Hematopoietic multipotent progenitor cell treated with erythropoietin and hydrocortisone succinate and interleukin-3 and kit ligand, for 4 days (in vitro differentiated cells): Measurements from ENCODE around the gene CDKN2C.
A peak's percentile ranks its signal among the peaks of the same experiment; 100 is the strongest.

Experiments
- DNase-seq: peaks from one replicate; pipeline ENCODE4 v3.0.0-alpha.2; 2015

CDKN2C gene

DNA sequence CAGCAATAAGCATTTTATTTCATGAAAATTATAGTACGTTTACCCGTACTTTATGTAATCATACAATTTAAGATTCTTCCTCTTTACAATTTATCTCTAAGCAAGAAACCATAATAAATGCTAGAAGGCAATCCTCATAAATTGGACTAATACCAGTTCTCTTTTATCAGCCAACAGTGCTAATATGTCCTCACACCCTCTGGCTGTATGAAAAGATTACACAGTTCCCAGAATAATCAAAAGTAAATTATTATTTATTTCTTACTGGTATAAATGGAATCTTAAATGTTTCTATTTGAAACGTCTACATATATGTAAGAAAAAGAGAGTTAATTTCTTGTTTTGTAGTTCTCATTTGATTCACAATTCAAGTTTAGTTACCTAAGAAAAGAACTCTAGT, 3.1 kb upstream of the CDKN2C start:
- peak; percentile 44 for DNase-seq

DNA sequence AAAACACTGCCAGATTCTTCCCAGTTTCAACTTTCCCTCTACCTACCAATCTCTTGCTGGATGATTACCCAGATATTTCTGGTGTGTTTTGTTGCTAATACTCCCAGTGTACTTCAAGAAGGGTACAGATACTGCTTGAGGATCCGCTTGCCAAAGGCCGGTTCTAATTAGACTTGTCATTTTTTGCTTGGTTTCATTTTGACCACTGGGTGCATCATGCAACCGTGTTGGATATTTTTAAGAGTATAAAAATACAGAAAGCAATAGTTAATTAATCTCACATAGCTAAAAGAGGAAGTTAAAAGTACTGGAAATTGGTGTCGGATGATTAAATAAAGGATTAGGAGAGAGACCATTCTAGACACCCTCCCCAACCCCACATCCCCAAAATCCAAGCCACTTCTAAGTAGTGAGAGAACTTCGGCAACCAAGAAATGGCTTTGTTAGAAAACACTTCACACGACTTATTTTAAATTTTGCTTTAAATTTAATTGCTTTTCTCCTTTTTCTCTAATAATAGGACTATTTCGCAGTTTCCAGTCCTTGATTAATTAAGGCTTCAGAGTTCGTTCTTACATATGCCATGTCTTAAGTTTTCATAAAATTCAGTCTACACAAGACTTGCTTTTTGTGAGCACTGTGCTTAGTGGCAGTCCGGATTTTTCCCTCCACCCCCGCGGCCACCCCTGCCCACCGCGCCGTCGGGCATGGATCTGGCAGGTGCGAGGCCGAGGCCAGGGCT, 2.5 kb upstream of the CDKN2C start:
- DNase-seq = peak; percentile 57

DNA sequence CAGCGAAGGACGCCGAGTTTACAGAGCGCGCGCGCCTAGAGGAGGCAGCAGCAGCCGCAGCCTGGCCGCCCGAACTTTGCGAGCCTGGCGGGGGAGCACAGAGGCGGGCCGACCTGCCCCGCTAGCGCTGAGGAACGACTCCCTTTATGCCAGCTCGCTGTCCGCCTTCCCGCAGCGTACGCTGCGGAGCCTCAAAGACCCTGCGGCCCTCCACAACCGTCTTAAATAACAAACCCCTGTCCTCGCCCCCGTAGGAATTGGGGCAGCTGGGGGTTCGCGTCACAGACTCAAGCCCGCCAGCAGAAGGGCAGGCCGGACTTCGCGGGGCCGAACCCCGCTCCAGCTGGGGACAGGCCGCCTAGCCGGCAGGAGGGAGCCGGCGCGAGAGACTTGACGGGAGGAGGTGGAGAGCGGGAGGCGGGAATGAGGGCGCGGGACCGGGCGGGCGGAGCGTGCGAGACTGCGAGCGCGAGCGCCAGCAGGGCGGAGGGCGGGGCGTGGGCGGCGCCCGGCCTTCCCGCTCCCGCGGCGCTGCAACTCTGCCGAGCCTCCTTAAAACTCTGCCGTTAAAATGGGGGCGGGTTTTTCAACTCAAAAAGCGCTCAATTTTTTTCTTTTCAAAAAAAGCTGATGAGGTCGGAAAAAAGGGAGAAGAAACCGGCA, 1.8 kb upstream of the CDKN2C start:
- DNase-seq = peak; percentile 96

DNA sequence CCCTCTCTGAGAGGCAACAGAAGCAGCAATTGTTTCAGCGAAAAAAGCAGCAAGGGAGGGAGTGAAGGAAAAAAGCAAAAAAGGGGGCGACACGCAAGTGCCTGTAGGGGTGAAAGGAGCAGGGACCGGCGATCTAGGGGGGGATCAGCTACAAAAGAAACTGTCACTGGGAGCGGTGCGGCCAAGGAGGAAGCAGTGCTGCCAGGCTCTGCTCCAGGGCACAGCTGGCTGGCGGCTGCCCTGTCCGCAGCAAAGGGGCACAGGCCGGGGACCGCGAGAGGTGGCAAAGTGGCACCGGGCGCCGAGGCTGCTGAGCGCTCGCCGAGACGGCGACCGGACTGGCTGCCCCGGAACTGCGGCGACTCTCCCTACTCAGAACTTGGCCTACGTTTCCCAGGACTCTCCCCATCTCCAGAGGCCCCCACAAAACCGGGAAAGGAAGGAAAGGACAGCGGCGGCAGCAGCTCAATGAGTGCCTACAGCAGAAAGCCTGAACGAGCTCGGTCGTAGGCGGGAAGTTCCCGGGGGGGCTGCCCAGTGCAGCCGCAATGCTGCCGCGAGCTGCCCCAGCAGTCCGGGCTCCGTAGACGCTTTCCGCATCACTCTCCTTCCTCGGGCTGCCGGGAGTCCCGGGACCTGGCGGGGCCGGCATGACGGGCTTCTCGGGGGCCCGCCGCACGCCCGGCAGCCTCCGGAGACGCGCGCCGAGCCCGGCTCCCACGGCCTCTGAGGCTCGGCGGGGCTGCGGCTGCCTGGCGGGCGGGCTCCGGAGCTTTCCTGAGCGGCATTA, 1.0 kb upstream of the CDKN2C start:
- DNase-seq = peak; percentile 86

DNA sequence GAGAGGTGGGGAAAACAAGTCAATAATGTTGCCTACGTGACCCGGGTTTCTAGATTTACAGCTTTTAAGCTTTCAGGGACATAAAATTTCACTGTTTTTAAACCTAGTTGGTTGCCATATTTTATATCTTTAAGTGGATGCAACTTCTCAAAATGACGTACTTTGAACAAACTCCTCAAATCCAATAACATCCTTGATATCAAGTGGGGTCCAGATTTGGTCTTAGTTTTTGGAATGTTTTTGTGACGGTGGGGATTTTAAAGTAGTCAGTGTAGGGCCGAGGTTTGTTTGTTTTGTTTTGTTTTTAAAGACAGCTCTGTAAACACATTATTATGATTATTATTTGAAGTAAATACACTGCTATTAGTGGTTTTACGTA, 453 bp downstream of the CDKN2C start:
- no peak for DNase-seq

DNA sequence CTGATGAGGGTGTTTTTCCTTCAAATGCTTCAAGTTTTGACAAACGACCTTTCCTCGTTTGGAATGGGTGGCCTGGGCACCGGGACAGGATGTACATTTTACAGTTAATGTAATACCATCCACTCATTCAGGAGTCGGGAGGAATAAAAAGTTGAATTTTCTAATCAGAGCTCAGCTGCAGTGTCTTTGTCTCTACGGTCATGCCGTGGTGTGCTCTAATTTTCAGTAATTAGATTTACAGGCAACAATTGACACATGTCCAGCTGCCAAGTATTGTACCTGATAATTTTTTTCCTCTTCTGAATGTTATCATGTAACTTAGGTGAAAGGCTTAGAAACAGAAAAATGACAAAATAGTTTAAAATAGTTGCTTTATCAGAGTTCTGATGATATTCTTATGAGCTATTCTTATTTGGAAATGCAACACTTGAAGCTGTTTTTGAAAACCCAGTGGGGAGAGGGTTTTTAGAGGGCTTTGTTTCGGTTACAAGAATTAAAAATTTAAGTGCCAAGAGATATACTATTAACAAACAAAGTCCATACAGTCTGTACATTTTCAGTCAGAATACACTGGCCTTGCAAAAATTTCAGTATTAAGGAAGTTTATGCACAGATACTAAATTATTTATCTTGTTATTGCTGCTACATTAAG, 1.0 kb downstream of the CDKN2C start:
- DNase-seq = no peak

DNA sequence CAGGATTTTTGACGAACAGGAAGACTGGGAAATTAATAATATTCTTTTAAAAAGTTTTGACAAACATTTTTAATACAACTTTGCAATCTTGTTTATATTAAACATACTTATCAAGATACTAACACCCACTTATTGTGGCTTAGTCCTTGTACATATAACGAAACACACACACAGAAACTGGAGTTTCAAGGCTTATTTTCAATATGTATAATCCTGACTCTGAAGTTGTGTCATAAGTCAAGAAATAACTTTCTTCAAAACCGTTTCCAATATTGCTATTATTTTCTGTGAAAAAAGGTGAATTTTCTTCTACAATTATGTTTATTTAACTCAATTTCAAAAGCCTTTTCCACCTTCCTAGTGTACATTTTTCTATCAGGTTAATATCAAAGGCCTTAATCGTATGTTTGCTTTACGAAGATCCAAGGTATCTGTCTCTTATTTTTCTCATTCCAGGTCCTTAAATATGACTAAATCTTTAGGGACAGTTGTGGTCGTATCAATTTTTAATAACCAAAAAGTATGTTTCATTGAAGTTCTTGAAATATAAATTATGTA, 1.8 kb downstream of the CDKN2C start:
- no peak for DNase-seq

DNA sequence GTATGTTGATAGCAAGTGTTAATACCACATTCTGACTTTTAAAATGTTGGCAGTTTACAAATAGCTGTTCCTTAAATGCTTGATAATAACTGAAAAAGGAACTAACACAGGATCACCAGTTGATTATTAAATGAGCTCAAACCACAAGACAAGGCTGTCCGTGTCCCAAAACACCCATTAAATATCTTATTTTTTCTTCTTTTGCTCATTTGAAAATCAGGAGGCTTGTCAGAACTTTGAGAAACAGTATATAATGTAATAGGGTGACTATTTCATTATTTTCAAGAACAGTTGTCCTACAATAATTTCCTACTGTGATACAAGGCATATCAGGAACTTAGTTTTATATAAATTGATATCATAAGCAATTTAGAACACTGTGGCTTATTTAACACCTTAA, 2.7 kb downstream of the CDKN2C start:
- DNase-seq = peak; percentile 43

DNA sequence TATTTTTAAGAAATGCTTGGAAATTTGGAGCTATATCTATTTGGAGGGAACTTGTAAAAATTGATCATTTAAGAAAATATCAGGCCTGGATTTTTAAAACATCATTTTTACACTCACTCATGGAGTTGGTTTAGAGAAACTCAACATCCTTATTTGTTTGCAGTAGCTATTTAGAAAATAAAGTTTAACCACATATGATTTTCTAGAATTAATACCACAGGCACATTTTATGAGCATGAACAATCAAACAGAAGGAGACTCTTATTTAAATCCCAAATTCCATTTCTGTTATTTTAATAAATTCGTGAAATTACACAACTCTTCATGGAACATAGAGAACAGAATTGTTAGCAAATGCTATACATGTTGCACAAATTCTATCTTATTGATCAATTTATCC, 3.2 kb downstream of the CDKN2C start:
- DNase-seq = no peak

DNA sequence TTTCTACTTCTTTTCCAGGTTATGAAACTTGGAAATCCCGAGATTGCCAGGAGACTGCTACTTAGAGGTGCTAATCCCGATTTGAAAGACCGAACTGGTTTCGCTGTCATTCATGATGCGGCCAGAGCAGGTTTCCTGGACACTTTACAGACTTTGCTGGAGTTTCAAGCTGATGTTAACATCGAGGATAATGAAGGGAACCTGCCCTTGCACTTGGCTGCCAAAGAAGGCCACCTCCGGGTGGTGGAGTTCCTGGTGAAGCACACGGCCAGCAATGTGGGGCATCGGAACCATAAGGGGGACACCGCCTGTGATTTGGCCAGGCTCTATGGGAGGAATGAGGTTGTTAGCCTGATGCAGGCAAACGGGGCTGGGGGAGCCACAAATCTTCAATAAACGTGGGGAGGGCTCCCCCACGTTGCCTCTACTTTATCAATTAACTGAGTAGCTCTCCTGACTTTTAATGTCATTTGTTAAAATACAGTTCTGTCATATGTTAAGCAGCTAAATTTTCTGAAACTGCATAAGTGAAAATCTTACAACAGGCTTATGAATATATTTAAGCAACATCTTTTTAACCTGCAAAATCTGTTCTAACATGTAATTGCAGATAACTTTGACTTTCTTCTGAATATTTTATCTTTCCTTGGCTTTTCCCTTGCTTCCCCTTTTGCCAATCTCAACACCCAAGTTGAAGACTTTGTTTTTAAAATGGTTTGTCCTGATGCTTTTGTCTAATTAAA, 4.0 kb downstream of the CDKN2C start:
- DNase-seq = no peak

DNA sequence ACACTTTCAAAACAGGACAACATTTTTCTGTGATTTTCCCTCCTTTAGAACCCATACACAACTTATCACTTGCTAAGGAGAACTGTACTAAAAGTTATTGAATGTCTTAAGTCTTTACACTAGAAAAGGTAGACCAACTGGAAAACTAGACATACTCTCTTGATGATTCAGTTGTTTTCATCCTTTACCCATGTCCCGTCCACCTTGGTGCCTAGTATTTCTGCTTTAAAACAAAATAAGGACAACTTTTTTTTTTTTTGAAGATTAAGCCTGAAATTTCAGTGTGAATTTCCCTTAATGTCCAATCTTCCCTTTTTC, 4.5 kb downstream of the CDKN2C start:
- DNase-seq = no peak

DNA sequence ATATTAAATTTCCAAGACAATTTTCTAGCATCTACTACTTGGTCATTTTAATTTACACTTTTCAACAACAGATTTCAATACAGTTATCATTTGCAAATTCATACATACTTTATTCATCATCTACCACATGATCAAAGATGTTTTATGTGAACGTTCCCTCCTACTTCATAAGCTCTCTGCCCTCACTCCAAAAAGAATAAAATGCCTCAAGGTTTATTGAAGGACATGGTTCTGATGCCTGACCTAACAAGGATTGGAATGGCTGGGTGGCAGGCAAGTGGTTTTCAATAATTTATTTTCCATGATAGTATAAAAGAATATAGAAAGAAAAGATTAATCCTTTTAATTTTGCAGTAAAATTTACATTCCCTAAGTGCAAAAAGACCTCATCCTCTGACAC, 5.4 kb downstream of the CDKN2C start:
- no peak for DNase-seq

DNA sequence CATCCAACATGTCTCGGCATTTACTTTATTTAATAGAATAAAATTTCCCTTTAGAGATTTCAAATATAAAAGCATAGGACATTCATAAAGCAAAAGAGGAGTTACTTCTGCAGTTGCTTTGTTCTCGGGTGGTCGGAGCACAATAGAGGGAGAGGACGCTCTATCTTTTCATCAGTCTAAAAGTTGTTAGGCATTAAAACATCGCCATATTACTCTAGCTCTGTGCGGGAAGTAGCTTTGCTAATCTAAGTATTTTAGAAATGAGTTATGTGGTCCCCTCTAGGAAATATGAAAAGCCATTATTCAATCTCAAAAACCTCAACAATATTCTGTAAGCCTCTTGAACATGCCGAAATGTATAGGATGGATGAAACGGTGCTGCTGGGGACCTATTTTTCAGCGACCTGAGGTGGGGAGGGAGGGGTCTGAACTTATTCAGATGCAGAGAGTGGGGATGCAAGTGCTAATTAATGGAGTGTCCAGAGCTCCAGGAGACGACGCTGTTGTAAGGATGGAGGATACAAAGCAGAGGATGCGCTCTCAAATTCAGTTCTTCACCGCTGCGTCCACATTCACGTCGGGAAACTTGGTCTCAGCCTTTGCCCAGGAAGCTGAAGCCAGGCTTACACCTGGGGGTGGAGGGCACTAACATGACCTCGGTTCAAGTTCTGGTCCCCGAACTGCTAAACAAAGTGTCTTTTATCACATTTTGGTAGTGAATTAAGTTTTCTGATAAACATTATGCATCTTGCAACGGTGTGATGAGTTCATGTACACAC, 6.3 kb downstream of the CDKN2C start:
- no peak for DNase-seq

DNA sequence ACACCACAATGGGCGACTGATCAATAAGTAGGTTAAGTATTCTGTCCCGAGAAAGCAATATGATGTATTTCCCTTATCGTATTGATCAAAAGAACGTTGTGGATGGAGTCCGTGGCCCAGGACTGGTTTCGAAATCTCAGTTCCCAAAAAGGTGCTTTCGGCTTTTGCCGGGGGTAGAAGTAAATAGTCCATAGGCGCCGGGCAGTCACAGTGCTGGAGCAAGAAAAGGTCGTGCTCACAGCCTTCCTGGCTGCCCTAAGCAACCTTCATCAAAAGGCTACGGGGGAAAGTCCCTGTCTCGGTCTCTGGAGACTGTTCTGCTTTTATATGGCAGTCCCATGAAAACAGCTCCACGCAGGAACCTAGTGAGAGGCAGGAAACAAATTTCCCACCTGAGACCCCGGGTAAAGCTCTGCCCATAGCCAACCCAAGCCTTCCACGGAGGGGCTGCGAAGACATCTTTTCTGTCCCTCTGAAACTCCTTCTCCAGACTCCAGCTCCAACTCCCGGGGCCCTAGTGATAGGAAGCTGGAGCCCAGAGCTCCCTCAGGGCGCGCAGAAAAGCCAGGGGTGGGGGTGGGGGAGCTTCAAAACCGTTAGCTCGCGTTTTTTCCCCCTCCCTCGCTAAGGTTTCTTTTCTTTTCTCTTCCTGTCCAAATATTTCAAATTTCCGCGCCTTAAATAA, 7.0 kb downstream of the CDKN2C start:
- peak; percentile 57 for DNase-seq

DNA sequence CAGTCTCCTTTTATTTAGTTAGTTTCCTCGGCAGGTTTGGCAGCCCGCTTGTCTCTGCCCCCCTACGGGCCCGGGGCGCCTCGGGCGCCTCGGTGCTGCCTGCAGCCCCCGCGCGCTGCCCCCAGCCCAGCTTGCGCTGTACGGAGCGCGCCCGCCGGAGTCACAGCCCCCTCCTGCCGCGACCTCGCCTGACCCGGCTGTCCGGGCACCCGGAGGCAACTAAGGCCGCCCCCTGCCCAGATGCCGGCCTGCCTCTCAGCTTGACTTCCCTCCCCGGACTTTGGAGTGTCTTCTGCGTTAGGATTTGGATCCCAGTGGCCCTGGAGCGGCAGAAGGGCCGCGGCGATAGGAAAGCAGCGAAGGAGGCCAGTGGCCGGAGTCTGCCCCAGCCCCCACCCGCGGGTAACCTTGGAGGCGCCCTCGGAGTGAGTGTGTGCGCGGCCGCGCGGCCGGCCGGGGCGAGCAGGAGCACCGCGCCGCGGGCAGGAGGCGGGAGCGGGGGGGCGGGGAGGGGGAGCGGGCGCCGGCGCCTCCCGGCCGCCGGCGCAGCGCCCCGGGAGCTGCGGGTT, 7.6 kb downstream of the CDKN2C start:
- peak; percentile 43 for DNase-seq

DNA sequence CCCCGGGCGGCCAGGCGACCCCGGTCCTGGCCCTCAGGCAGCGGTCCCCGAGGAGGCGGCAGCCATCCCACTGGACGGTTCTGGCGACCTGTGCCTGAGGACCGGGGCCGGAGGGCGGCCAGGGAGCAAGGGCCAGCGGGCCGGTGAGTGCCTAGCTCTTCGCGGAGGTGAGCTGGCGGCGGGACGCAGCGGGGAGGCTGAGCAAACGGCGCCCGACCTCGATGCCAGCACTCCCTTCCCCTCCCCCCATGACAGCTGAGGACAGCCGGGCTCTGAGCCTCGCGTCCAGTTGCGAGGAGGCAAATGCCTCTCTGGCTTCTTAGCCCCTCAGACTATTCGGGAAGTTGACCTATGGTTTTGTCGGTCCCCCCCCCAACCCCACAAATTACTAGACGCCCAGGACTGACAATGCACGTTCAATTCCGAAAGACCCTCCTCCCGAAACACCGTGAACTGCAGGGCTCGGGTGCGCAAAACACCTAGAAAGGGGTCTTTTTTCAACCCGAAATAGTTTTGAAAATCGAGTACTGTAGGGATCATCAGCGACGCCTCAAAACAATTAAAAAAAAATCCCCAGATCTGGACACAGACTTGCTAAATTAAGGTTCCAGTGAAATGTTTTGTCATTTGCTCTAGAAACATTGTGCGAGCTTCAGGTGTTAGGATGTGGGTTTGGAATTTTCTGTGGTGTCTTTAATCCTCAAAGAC, 8.3 kb downstream of the CDKN2C start:
- DNase-seq = peak; percentile 62

DNA sequence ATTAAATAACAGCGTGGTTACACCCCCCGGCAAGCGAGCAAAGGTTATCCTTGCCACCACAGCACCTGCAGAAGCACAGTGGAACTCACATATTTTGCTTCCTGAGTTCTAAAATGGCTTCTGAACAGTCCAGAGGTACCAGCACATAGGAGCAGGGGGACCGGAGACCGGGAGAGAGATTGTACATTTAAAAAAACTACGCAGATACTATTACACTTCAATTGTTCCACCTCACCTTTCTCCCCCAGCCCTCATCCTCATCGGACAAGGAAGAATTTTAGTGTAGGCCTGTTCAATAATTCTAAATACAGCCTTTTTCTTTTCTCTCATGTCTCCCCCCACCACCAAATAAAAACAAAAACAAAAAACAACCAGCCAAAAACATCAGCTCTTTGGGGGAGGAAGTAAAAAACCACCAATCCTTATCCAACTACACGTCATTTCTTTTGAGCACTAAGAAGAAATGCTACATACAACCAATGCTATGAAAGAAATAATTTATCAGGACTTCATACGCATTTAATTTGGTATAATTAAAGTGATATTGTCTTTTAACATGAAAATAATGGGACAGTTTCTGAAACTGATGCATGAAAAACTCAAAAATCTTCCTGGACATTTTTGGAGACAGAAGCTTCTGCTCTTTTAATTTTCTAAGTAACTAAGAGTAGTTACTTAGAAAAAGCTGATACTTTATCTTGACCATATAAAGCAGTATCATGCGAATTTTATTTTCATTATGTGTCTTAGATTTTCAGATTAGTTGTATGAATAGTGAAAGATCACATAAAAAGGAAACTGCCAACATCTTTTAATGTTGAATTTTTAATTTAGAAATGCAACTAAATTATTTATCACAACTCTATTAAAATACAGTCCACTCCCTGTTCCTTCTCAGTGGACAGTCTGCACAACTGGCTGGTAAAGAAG, 9.1 kb downstream of the CDKN2C start:
- DNase-seq = no peak

DNA sequence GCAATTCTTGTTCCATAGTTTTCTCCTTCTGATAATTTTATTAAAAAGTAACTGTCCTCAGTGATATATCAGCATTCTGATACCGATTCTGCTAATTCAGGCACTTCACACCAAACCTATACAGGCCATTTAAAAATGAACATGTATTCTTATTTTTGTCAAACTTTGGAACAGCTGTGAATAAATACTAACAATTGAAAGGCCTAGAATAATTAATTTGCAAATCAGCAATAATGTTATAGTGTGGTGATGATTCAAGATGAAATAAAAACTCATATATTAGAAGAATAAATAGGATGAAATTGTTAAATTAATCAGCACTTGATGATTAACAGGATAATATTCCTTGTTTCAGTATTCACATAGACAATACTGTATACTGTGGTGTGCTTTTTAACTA, 9.9 kb downstream of the CDKN2C start:
- DNase-seq = no peak

DNA sequence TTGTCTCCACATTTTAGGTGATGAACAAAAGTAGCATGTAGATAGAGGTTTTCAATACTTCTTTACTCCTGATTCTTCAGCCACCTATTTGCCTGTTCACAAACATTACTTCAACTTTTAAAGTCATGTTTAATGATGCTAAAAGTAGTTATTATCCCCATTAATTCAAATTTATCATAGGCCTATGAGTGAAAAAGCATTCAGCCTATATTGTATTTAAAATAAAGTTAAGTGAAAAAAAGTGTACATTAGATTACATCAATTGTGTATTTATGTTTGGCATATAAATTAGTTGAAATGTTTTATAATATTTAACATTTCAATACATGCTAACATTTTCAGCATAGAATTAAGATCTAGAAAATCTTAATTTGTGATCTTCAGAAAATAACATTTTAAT, 10.5 kb downstream of the CDKN2C start:
- no peak for DNase-seq
